GM19452 (cell line): Measurements from ENCODE around the gene CHN1.

Experiments used
- ATAC-seq: cut with Tn5 transposase; IDR thresholded peaks from one replicate; pipeline ENCODE4 v1.9.1; 2021; ENCODE audit not compliant: unreplicated experiment

The CHN1 gene

DNA sequence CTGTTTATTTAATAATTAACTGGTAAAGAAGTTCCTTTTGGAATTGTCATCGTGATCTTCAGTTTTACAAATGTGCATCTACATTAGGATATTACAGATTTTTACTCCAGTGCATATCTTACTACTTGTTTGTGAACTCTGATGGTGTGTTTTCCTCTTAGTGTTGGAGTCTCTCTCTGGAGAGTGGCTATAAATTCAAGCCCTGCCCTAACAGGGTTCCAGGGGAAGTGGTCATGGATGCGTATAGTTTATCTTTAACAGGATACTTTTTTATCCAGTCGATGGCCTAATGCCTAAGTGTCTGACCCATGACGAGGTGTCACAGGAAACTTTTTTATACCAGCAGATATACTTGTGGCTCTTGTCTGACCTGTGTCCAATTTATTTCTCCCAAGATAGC lies 75.4 kb downstream of the CHN1 start:
- no peak for ATAC-seq

GRCh38 chr2:174925046-174925784 lies 80.0 kb downstream of the CHN1 start:
- no peak for ATAC-seq

DNA sequence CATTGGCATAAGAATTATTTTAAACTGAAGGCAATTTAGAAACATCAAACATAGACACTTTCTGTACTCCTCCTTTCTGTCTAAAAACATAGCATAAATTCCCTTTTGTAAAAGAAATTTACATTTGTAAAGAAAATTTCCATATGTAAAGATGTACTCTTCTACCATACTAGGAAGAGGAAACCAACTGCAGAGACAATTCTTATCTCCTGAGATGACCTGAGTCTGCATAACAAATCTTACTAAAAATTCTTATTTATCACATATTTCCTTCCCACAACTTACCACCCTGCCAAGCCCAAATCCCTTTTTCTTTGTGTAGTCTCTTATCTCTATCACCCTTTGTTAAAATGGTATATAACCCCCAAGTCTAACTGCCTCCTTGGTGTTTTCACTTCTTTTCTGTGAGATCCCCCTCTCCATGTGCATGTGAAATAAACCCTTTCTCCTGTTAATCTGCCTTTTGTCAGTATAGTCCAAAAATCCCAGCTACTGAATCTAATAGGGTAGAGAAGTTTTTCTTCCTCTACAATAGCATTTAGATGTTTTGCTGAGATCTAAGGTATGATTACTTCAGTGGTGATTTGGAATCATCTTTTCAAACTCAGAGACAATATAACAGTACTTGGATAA lies 81.0 kb downstream of the CHN1 start:
- no peak for ATAC-seq

GRCh38 chr2:174919947-174920595 lies 85.1 kb downstream of the CHN1 start:
- ATAC-seq, result no peak

DNA sequence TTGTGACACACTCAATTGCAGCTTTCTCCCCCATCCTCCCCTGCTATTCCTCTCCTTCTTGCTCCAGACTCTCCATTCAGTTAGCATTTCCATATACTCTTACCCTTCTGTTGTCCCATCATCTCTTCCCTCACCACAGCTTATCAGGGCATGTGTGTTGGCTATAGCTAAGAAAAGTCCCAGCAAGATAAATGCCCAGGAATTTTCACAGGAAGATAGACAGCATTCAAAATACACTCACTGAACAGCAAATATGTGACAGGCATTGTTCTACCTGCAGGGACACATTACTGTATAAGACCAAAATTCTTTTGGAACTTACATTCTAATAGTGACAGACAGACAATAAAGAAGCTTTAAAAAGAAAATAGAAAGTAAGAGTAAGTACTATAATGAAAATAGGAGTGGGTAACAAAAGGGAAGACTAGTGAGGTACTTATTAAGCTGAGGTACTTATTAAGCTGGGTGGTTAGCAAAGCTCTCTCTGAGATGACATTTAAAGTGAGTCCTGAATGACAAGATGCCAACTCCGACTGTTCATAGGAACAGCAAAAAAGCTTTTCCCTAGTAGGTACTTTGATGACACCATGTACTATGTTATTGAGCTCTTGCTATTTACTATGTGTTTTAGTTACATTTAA lies 86.2 kb downstream of the CHN1 start:
- no peak for ATAC-seq

GRCh38 chr2:174916270-174916930 lies 88.8 kb downstream of the CHN1 start:
- ATAC-seq, result no peak

- ATAC-seq, result no peak
These were observed 90.1 kb downstream of the CHN1 start for GRCh38 chr2:174914853-174915760.

DNA sequence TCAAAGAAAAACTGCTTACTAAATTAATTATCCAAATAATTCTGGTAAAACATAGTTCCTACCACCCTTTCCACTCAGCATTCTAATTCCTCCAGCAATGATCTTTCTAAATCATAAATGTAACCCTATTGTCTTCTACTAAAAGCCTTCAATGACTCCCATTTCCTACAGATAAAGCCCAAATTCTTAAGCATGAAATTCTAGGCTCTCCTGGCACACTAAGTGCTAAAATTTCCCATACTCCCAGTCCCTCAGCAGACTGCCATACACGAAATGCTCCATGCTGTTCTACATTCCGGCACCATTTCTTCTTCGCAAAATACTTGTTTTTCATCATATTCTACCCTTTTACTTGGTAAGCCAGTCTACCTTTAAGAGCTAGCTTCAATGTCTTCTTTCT lies 96.9 kb downstream of the CHN1 start:
- ATAC-seq, result no peak

GRCh38 chr2:174903264-174903556 lies 102.0 kb downstream of the CHN1 start:
- no peak for ATAC-seq

- ATAC-seq, result no peak
These were observed 102.5 kb downstream of the CHN1 start for GRCh38 chr2:174902506-174903263.

- ATAC-seq, result no peak
These were observed 104.1 kb downstream of the CHN1 start for GRCh38 chr2:174901075-174901474.

DNA sequence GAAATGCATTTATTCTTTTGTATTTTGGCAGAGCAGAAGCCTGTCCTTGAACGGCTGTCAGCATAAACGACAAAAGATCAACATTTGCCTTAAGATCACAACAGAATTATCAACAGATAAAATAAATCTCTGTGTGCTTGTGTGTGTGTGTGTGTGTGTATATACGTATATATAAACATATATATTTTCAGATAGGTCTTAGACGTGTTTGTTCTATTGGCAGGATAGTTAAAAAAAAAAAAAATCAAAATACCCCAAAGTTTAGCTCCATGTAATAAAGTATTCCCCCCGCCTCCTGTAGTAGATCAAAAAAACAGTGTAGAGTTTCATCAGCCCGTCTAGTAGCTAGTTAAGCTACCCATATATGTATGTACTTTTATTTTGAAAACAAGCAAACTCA lies 107.9 kb downstream of the CHN1 start:
- no peak for ATAC-seq

DNA sequence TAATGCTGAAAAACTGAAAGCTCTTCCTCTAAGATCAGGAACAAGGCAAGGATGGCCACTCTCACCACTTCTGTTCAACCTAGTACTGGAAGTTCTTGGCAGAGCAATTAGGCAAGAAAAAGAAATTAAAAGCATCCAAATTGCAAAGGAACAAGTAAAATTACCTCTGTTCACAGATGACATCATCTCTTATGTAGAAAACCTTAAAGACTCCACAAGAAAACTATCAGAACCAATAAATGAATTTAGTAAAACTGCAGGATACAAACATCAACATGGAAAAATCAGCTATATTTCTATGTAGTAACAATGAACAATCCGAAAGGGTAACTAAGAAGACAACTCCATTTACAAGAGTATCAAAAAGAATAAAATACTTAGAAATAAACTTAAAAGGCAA lies 112.2 kb downstream of the CHN1 start:
- ATAC-seq, result no peak

GRCh38 chr2:174892546-174892945 lies 112.6 kb downstream of the CHN1 start:
- ATAC-seq, result no peak

GRCh38 chr2:174888646-174889271 lies 116.4 kb downstream of the CHN1 start:
- ATAC-seq, result no peak

GRCh38 chr2:174888146-174888545 lies 117.0 kb downstream of the CHN1 start:
- no peak for ATAC-seq

GRCh38 chr2:174882416-174882815 lies 122.8 kb downstream of the CHN1 start:
- ATAC-seq, result no peak

GRCh38 chr2:174881678-174882077 lies 123.5 kb downstream of the CHN1 start:
- no peak for ATAC-seq

DNA sequence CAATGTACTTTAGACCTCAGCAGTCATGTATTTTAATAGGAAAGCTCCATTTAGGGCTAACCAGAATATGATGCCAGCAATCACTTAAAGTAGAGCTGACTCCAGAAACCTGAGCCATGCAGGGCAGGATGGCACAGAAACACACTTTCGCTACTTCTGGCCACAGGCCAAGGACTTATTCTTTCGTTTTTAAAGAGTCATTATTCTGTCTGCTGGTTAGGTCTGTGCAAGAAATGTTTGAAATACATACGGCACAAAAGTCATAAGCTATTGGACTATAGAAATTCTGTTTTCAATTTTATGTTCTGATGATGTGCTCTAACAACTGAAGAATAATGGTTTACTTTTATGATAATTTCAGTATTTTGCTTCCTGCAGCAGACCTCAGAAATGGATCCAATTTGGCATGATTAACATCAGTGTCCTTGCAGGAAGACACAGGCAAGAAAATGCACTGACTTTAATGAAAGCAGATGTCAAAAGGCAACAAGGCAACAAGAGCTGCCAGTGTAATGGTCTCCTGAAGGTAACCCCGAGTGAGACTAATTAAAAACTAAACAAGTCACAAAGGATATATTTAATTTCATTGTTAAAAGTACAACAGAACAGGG lies 126.5 kb downstream of the CHN1 start:
- no peak for ATAC-seq
